H1 (cell line): ENCODE results near the gene ARAP3. TPM values are rescaled to one million over a fixed set of nuclear protein-coding genes. Genes with fewer than 3 reads are reported as not detected.

Source experiments
- KDM1A ChIP-seq: fragments of 200-600, 300-600 bp; sonication (generic); IDR thresholded peaks from 2 replicates; pipeline ENCODE4 v1.7.1; 2016; ENCODE audit warnings: mild to moderate bottlenecking, low read length, borderline replicate concordance
- RFX5 ChIP-seq: IDR thresholded peaks from 2 replicates; pipeline ENCODE4 v1.6.1; 2011; ENCODE audit warnings: low read depth, low read length, improper control_type of control experiment, borderline replicate concordance
- SP2 ChIP-seq: IDR thresholded peaks from 2 replicates; pipeline ENCODE4 v1.6.1; 2012; ENCODE audit warnings: mild to moderate bottlenecking, low read length, inconsistent platforms
- TBP ChIP-seq: IDR thresholded peaks from 2 replicates; pipeline ENCODE4 v1.6.1; 2011; ENCODE audit warnings: low read depth, low read length, improper control_type of control experiment
- polyA plus RNA-seq, 7 experiments: library from polyadenylated mRNA; depleted of rRNA in 3 of 7; stranded (reverse) in 5 of 7; unstranded in 2 of 7; fragments of >200 nt in 5 of 7; fragments of 200-250 nt in 2 of 7; gene quantifications; 1 replicate in 5 of 7; 2 replicates in 1 of 7; 4 replicates in 1 of 7; pipeline versions ENCODE4 v1.2.1 to v1.2.3, GENCODE V29; 2011 to 2013; ENCODE audit warnings: missing spikeins in 2 of 7, mixed read lengths in 2 of 7
- total RNA-seq: library from RNA; stranded (reverse); fragmentation: NEBNext Ultra II Directional; extraction: Animal tissue kit (Norgen Biotek cat#: 25700); gene quantifications from 2 replicates; pipeline ENCODE4 v1.2.1, GENCODE V29; 2021
- TF ChIP-seq, protein P1 (sequence below): fragments of 300-600 bp; sonication (generic); IDR thresholded peaks from 2 replicates; pipeline ENCODE4 v1.7.1; 2012; ENCODE audit warnings: low read length, moderate library complexity, mild to moderate bottlenecking, inconsistent platforms; ENCODE audit not compliant: insufficient replicate concordance

The ARAP3 gene
- total and polyA plus RNA-seq, 2 of the 8 experiments (the other 6 are each of a cell fraction or from before 2014, with no cell fraction given): 14.4 to 48.6 TPM

- TF ChIP-seq, protein P1, sequence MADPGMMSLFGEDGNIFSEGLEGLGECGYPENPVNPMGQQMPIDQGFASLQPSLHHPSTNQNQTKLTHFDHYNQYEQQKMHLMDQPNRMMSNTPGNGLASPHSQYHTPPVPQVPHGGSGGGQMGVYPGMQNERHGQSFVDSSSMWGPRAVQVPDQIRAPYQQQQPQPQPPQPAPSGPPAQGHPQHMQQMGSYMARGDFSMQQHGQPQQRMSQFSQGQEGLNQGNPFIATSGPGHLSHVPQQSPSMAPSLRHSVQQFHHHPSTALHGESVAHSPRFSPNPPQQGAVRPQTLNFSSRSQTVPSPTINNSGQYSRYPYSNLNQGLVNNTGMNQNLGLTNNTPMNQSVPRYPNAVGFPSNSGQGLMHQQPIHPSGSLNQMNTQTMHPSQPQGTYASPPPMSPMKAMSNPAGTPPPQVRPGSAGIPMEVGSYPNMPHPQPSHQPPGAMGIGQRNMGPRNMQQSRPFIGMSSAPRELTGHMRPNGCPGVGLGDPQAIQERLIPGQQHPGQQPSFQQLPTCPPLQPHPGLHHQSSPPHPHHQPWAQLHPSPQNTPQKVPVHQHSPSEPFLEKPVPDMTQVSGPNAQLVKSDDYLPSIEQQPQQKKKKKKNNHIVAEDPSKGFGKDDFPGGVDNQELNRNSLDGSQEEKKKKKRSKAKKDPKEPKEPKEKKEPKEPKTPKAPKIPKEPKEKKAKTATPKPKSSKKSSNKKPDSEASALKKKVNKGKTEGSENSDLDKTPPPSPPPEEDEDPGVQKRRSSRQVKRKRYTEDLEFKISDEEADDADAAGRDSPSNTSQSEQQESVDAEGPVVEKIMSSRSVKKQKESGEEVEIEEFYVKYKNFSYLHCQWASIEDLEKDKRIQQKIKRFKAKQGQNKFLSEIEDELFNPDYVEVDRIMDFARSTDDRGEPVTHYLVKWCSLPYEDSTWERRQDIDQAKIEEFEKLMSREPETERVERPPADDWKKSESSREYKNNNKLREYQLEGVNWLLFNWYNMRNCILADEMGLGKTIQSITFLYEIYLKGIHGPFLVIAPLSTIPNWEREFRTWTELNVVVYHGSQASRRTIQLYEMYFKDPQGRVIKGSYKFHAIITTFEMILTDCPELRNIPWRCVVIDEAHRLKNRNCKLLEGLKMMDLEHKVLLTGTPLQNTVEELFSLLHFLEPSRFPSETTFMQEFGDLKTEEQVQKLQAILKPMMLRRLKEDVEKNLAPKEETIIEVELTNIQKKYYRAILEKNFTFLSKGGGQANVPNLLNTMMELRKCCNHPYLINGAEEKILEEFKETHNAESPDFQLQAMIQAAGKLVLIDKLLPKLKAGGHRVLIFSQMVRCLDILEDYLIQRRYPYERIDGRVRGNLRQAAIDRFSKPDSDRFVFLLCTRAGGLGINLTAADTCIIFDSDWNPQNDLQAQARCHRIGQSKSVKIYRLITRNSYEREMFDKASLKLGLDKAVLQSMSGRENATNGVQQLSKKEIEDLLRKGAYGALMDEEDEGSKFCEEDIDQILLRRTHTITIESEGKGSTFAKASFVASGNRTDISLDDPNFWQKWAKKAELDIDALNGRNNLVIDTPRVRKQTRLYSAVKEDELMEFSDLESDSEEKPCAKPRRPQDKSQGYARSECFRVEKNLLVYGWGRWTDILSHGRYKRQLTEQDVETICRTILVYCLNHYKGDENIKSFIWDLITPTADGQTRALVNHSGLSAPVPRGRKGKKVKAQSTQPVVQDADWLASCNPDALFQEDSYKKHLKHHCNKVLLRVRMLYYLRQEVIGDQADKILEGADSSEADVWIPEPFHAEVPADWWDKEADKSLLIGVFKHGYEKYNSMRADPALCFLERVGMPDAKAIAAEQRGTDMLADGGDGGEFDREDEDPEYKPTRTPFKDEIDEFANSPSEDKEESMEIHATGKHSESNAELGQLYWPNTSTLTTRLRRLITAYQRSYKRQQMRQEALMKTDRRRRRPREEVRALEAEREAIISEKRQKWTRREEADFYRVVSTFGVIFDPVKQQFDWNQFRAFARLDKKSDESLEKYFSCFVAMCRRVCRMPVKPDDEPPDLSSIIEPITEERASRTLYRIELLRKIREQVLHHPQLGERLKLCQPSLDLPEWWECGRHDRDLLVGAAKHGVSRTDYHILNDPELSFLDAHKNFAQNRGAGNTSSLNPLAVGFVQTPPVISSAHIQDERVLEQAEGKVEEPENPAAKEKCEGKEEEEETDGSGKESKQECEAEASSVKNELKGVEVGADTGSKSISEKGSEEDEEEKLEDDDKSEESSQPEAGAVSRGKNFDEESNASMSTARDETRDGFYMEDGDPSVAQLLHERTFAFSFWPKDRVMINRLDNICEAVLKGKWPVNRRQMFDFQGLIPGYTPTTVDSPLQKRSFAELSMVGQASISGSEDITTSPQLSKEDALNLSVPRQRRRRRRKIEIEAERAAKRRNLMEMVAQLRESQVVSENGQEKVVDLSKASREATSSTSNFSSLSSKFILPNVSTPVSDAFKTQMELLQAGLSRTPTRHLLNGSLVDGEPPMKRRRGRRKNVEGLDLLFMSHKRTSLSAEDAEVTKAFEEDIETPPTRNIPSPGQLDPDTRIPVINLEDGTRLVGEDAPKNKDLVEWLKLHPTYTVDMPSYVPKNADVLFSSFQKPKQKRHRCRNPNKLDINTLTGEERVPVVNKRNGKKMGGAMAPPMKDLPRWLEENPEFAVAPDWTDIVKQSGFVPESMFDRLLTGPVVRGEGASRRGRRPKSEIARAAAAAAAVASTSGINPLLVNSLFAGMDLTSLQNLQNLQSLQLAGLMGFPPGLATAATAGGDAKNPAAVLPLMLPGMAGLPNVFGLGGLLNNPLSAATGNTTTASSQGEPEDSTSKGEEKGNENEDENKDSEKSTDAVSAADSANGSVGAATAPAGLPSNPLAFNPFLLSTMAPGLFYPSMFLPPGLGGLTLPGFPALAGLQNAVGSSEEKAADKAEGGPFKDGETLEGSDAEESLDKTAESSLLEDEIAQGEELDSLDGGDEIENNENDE: no peak
- no peak for TF ChIP-seq SP2
- no peak for TF ChIP-seq TBP
- no peak for TF ChIP-seq KDM1A
- no peak for TF ChIP-seq RFX5
- TF ChIP-seq, all 59 proteins: peak for 0
These were observed 42.5 kb downstream of the ARAP3 start (continued) for GRCh38 chr5:141639357-141640050.
